Dendritic cell treated with granulocyte-macrophage colony-stimulating factor and Interleukin-4, amounts not matched to agents 40 ng/mL and 50 ng/mL, for 4 days (primary cell): ENCODE measurements around the gene CFAP100.

Source experiments
- H3K27ac Mint-ChIP-seq: one replicate; pipeline ENCODE4 v1.8.0; 2022; ENCODE audit warnings: mild to moderate bottlenecking, mixed read lengths
- H3K27me3 Mint-ChIP-seq: one replicate; pipeline ENCODE4 v1.8.0; 2022; ENCODE audit warnings: mild to moderate bottlenecking, mixed read lengths
- H3K36me3 Mint-ChIP-seq: one replicate; pipeline ENCODE4 v1.8.0; 2022; ENCODE audit warnings: low read depth, mixed read lengths
- H3K4me1 Mint-ChIP-seq: one replicate; pipeline ENCODE4 v1.8.0; 2022; ENCODE audit warnings: low read depth, mixed read lengths
- H3K4me3 Mint-ChIP-seq: one replicate; pipeline ENCODE4 v1.8.0; 2022; ENCODE audit warnings: mild to moderate bottlenecking, moderate library complexity, mixed read lengths
- H3K9me3 Mint-ChIP-seq: one replicate; pipeline ENCODE4 v1.8.0; 2022; ENCODE audit warnings: mixed read lengths
- intact Hi-C: fragments of 100-400 bp; cut with micrococcal nuclease; formaldehyde crosslinking; loops from one replicate; pipeline ENCODE4 v1.15.0; 2022

Gene CFAP100

DNA sequence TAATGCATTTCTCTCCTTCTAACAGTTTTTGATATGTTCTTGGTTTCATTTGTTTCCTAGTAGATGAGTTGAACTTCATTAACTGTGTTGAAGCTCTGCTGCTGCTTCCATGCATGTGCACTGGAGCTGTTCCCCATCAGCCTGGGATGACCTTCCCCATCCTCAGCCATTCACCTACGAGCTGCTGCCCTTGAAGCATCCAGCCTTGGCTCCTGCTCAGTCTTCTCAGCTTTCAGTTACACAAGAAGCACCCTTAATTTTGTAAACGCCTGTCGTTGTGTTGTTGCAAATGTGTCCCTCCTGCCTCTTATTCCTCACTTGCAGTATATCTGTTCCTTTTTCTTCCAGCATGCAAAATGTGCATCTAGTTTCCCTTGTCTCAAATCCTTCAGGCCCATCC is 89.4 kb downstream of the CFAP100 start:
- intact Hi-C loops, result no loop called here
- Mint-ChIP-seq H3K4me1 (peaks cover 11% of the 10 kb centered on the region), H3K9me3 (no peaks in the 10 kb centered on the region), H3K4me3 (no peak overlapping the region), H3K36me3 (no peaks in the 10 kb centered on the region), H3K27ac (no peak overlapping the region), H3K27me3 (peaks cover 2% of the 10 kb centered on the region)

GRCh38 chr3:126484662-126485061 is 90.0 kb downstream of the CFAP100 start:
- no peaks in the 10 kb centered on the region for H3K9me3 Mint-ChIP-seq
- H3K4me3 Mint-ChIP-seq, result no peak overlapping the region
- intact Hi-C loops, result no loop called here
- H3K27me3 Mint-ChIP-seq, result peaks cover 2% of the 10 kb centered on the region
- peaks cover 11% of the 10 kb centered on the region for H3K4me1 Mint-ChIP-seq
- H3K36me3 Mint-ChIP-seq, result no peaks in the 10 kb centered on the region
- H3K27ac Mint-ChIP-seq, result no peak overlapping the region

GRCh38 chr3:126485176-126485897 is 90.6 kb downstream of the CFAP100 start:
- Mint-ChIP-seq H3K36me3 (no peaks in the 10 kb centered on the region), H3K27ac (no peak overlapping the region), H3K27me3 (peaks cover 2% of the 10 kb centered on the region), H3K4me1 (peaks cover 11% of the 10 kb centered on the region), H3K4me3 (no peak overlapping the region), H3K9me3 (no peaks in the 10 kb centered on the region)
- intact Hi-C loops, result no loop called here

DNA sequence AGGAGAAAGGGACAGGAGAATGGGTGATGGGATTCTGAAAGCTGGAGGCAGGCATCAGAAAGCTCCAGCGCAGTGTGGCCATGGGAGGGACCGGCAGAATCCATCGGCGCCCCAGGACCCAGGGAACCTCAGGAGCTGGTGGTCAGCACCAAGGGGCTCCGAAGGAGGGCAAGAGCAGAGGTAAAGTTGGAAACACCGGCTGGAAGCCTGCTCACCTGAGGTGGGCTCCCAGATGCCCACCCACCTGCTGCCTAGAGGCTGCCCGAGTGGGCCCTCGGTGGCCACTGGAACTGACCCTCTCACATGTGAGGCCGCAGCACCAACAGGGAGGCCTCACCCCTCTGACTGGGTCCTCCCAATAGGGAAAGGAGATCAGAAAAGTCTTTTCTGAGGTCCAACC is 91.2 kb downstream of the CFAP100 start:
- H3K27ac Mint-ChIP-seq, result no peak overlapping the region

More for the DNA sequence above, 91.2 kb downstream of the CFAP100 start:
- peaks cover 3% of the 10 kb centered on the region for H3K27me3 Mint-ChIP-seq
- no peaks in the 10 kb centered on the region for H3K9me3 Mint-ChIP-seq
- no peak overlapping the region for H3K4me3 Mint-ChIP-seq
- H3K4me1 Mint-ChIP-seq, result peaks cover 13% of the 10 kb centered on the region
- intact Hi-C loops, result no loop called here
- no peaks in the 10 kb centered on the region for H3K36me3 Mint-ChIP-seq
